Mesendoderm (in vitro differentiated cells): ENCODE measurements around the gene ZNF423.

Source experiments
- DNase-seq: peaks from one replicate; pipeline ENCODE4 v3.0.0; 2013
- H2AK5ac ChIP-seq: 2 replicates; pipeline ENCODE4 v1.6.1; 2013; ENCODE audit warnings: low read length, inconsistent platforms
- H2BK120ac ChIP-seq: 2 replicates; pipeline ENCODE4 v1.6.1; 2013; ENCODE audit warnings: low read depth, mild to moderate bottlenecking, low read length, moderate library complexity, mixed read lengths
- H2BK15ac ChIP-seq: replicated peaks from 2 replicates; pipeline ENCODE4 v1.6.1; 2013; ENCODE audit warnings: low read depth, mild to moderate bottlenecking, moderate library complexity
- H2BK5ac ChIP-seq: 2 replicates; pipeline ENCODE4 v1.6.1; 2013; ENCODE audit warnings: low read length, inconsistent platforms
- H3K18ac ChIP-seq: 2 replicates; pipeline ENCODE4 v1.6.1; 2013; ENCODE audit warnings: mild to moderate bottlenecking, low read length, mixed read lengths
- H3K23ac ChIP-seq: one replicate; pipeline ENCODE4 v1.6.1; 2013; ENCODE audit warnings: low read length
- H3K27ac ChIP-seq: 2 replicates; pipeline ENCODE4 v1.5.1; 2013; ENCODE audit warnings: low read depth, mild to moderate bottlenecking, inconsistent platforms, low read length, moderate library complexity
- H3K27me3 ChIP-seq: 2 replicates; pipeline ENCODE4 v1.6.1; 2013; ENCODE audit warnings: low read length, control low read depth, mild to moderate bottlenecking, inconsistent platforms; ENCODE audit not compliant: insufficient read depth, poor library complexity
- H3K36me3 ChIP-seq: 2 replicates; pipeline ENCODE4 v1.6.1; 2013; ENCODE audit warnings: low read length, inconsistent platforms; ENCODE audit not compliant: control insufficient read depth, insufficient read depth
- H3K4ac ChIP-seq: one replicate; pipeline ENCODE4 v1.6.1; 2013; ENCODE audit warnings: low read depth, mild to moderate bottlenecking, low read length, moderate library complexity
- H3K4me1 ChIP-seq: 2 replicates; pipeline ENCODE4 v1.6.1; 2013; ENCODE audit warnings: low read depth, low read length, inconsistent platforms; ENCODE audit not compliant: control insufficient read depth
- H3K4me2 ChIP-seq: 2 replicates; pipeline ENCODE4 v1.6.1; 2013; ENCODE audit warnings: low read length
- H3K4me3 ChIP-seq: 2 replicates; pipeline ENCODE4 v1.5.1; 2013; ENCODE audit warnings: mild to moderate bottlenecking, low read length
- H3K56ac ChIP-seq: one replicate; pipeline ENCODE4 v1.6.1; 2013; ENCODE audit warnings: low read length
- H3K79me1 ChIP-seq: 2 replicates; pipeline ENCODE4 v1.6.1; 2013; ENCODE audit warnings: low read length, inconsistent platforms
- H3K79me2 ChIP-seq: 2 replicates; pipeline ENCODE4 v1.6.1; 2013; ENCODE audit warnings: mild to moderate bottlenecking, low read length; ENCODE audit not compliant: control insufficient read depth, insufficient read depth
- H3K9ac ChIP-seq: 2 replicates; pipeline ENCODE4 v1.6.1; 2013; ENCODE audit warnings: low read length, inconsistent platforms
- H4K5ac ChIP-seq: one replicate; pipeline ENCODE4 v1.6.1; 2013; ENCODE audit warnings: low read length
- H4K8ac ChIP-seq: one replicate; pipeline ENCODE4 v1.6.1; 2013; ENCODE audit warnings: low read depth, mild to moderate bottlenecking, control low read depth, low read length, moderate library complexity
- WGBS: extraction: QIAGEN DNeasy Blood & Tissue Kit; methylation state at CpG from one replicate; pipeline ENCODE4 v1.1.7; 2013; ENCODE audit warnings: low lambda C conversion rate, missing lambda C conversion rate; ENCODE audit not compliant: insufficient coverage; ENCODE audit errors: extremely low coverage; 5-methylcytosine and 5-hydroxymethylcytosine counted together

Gene ZNF423

DNA sequence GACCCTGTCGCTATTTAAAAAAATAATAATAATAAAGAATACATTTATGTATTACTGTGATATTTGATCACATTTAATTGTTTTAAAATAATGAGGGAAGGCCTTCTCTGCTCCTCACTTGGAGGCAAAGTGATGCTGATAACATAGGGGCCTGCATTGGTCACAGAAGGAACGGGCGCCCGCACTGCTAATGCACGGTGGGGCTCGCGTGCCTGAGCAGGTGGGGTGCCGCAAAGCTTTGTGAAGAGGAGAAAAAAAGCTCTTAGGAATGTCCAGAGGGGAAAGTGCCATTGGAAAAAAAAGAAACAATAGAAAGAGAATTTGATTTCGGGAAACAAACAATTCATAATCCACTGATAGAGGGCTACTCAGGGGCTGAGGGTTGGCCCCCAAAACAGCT lies 143.8 kb downstream of the ZNF423 start:
- Histone ChIP-seq H3K18ac (no peak overlapping the region), H4K8ac (no peak overlapping the region), H3K4me1 (no peaks in the 10 kb centered on the region), H3K4me3 (no peak overlapping the region), H3K9ac (no peak overlapping the region), H3K79me2 (no peaks in the 10 kb centered on the region), H2AK5ac (no peak overlapping the region), H2BK15ac (no peak overlapping the region), H3K4ac (no peak overlapping the region), H3K27ac (no peak overlapping the region), H3K27me3 (no peaks in the 10 kb centered on the region), H3K23ac (no peak overlapping the region), H3K56ac (no peak overlapping the region), H3K36me3 (no peaks in the 10 kb centered on the region), H2BK120ac (no peak overlapping the region), H3K4me2 (no peak overlapping the region), H3K79me1 (no peaks in the 10 kb centered on the region), H2BK5ac (no peak overlapping the region), H4K5ac (no peak overlapping the region)
- DNase-seq: no peak
- no CpG with 5 or more reads among the region's 9 CpGs for WGBS

DNA sequence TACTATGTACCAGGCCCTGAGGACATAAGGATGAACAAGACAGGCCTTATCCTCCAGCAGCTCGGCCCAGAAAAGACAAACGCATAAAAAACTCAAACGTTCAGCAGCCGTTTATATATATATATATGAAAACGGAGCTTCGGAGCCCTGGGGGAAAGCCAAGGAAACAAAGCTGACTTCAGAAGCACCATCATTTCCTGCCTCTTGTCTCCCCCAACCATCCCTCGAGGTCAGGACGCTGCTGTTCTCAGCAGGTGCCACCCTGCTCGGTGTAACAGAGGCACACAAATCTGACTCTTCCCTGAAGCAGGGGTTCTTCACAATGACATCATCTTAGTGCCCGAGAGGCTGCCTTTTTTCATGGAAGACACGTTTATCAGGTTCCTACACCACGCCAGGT lies 146.9 kb downstream of the ZNF423 start:
- Histone ChIP-seq H3K9ac (no peak overlapping the region), H3K27me3 (no peaks in the 10 kb centered on the region), H3K23ac (no peak overlapping the region), H3K4me3 (no peak overlapping the region), H2BK120ac (no peak overlapping the region), H3K36me3 (no peaks in the 10 kb centered on the region), H3K27ac (no peak overlapping the region), H3K4me1 (no peaks in the 10 kb centered on the region), H3K79me2 (no peaks in the 10 kb centered on the region), H3K4me2 (no peak overlapping the region), H3K56ac (no peak overlapping the region), H3K18ac (no peak overlapping the region), H2BK15ac (no peak overlapping the region), H2AK5ac (no peak overlapping the region), H4K8ac (no peak overlapping the region), H3K79me1 (no peaks in the 10 kb centered on the region), H2BK5ac (no peak overlapping the region), H4K5ac (no peak overlapping the region), H3K4ac (no peak overlapping the region)
- no CpG with 5 or more reads among the region's 12 CpGs for WGBS
- no peak for DNase-seq

DNA sequence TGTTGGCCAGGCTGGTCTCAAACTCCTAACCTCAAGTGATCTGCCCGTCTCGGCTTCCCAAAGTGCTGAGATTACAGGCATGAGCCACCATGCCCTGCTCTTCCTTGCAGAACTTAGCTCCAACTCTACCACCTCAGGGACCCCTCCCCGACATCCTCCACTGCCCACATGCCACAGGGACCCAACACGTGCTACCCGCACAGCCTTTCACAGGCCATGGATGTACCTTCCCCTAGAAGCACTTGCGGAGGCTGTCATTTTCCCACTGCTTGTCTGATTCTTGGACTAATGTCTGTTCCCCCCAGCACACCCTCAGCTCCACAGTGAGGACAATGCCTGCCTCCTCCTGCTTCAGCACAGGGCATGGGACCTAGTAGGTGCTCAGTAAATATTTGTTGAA lies 147.4 kb downstream of the ZNF423 start:
- Histone ChIP-seq H3K79me1 (no peaks in the 10 kb centered on the region), H3K27ac (no peak overlapping the region), H2BK15ac (no peak overlapping the region), H2BK120ac (no peak overlapping the region), H3K56ac (no peak overlapping the region), H2AK5ac (no peak overlapping the region), H2BK5ac (no peak overlapping the region), H3K27me3 (no peaks in the 10 kb centered on the region), H3K18ac (no peak overlapping the region), H3K79me2 (no peaks in the 10 kb centered on the region), H3K9ac (no peak overlapping the region), H3K4me2 (no peak overlapping the region), H4K5ac (no peak overlapping the region), H3K4me1 (no peaks in the 10 kb centered on the region), H3K4ac (no peak overlapping the region), H3K36me3 (no peaks in the 10 kb centered on the region), H4K8ac (no peak overlapping the region), H3K4me3 (no peak overlapping the region), H3K23ac (no peak overlapping the region)
- WGBS: no CpG with 5 or more reads among the region's 6 CpGs
- DNase-seq: no peak

DNA sequence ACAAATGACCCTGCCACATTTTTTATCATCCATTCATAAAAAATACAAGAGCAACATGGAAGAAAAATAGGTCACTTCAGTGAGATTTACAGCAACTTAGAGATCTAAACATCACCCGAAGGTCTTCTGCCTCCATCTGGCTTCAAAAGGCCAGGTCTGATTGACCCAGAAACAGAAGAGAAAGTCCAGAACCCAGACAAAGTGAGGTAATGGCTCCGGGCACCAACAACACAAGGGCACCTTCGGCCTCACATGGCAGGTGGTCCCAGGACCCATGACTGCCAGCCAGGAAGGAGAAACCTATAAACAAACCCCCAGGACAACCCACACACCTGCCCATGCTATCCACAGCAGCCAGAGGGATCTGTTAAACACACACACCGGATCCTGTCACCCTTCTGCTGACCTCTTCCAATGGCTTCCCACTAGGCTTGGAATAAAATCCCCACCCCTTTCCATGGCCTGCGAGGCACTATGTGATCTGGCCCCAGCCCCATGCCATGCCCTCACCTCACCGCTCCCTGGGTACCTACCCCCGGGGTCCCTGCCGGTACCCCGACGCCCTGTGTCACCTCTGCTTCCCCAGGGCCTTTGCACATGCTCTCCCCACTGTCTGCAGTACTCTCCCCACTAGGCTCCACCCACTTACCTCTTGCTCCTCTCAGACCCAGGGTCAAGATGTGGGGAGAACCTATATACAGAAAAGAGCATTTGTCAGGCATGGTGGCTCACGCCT lies 149.1 kb downstream of the ZNF423 start:
- H3K18ac ChIP-seq: no peak overlapping the region
- no peak overlapping the region for H4K8ac ChIP-seq
- H2BK5ac ChIP-seq: no peak overlapping the region
- no peaks in the 10 kb centered on the region for H3K27me3 ChIP-seq
- H2AK5ac ChIP-seq: no peak overlapping the region
- H3K4ac ChIP-seq: no peak overlapping the region
- H4K5ac ChIP-seq: no peak overlapping the region
- H3K4me3 ChIP-seq: no peak overlapping the region
- no peak for DNase-seq
- H3K27ac ChIP-seq: no peak overlapping the region
- no peak overlapping the region for H2BK15ac ChIP-seq
- H3K9ac ChIP-seq: no peak overlapping the region
- no peaks in the 10 kb centered on the region for H3K79me1 ChIP-seq
- H3K4me1 ChIP-seq: no peaks in the 10 kb centered on the region
- no peaks in the 10 kb centered on the region for H3K79me2 ChIP-seq
- WGBS: no CpG with 5 or more reads among the region's 11 CpGs
- H3K56ac ChIP-seq: no peak overlapping the region
- no peak overlapping the region for H2BK120ac ChIP-seq
- H3K4me2 ChIP-seq: no peak overlapping the region
- H3K23ac ChIP-seq: no peak overlapping the region
- H3K36me3 ChIP-seq: no peaks in the 10 kb centered on the region

DNA sequence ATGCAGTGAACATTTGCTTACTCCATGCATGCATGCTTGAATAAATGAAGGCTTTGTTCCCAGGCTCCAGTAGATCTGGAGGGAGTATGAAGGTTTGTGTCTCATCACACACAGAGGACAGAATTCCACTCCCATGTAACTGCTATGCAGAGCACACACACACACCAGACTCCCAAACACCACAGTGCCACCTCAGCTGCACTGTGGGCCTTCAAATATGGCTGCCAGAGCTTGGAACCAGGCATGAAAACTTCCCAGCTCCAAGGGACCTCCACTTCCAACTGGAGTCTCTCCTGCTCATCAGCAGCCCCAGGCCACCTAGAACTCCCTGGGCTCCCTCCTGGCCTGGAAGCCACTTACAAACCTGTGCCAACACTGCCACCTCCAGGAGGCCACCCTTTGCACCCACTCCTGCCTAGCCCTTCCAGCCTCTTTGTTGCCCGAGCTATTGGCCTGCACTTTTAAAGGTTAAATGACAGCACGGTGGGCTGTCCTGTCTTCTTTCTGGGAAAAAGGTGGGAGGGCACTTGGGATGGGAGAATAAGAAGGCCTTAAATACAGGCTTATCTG lies 151.2 kb downstream of the ZNF423 start:
- Histone ChIP-seq H2BK15ac (no peak overlapping the region), H3K18ac (peak overlapping the region; percentile 33), H4K8ac (no peak overlapping the region), H3K79me1 (no peaks in the 10 kb centered on the region), H3K4me3 (no peak overlapping the region), H3K36me3 (no peaks in the 10 kb centered on the region), H3K79me2 (no peaks in the 10 kb centered on the region), H3K56ac (no peak overlapping the region), H3K27ac (no peak overlapping the region), H4K5ac (no peak overlapping the region), H3K4ac (no peak overlapping the region), H2AK5ac (no peak overlapping the region), H3K4me2 (no peak overlapping the region), H3K27me3 (no peaks in the 10 kb centered on the region), H3K9ac (no peak overlapping the region), H2BK120ac (no peak overlapping the region), H3K23ac (no peak overlapping the region), H2BK5ac (no peak overlapping the region), H3K4me1 (peaks cover 13% of the 10 kb centered on the region)
- WGBS: no CpG with 5 or more reads among the region's 2 CpGs
- DNase-seq: peak; percentile 66

DNA sequence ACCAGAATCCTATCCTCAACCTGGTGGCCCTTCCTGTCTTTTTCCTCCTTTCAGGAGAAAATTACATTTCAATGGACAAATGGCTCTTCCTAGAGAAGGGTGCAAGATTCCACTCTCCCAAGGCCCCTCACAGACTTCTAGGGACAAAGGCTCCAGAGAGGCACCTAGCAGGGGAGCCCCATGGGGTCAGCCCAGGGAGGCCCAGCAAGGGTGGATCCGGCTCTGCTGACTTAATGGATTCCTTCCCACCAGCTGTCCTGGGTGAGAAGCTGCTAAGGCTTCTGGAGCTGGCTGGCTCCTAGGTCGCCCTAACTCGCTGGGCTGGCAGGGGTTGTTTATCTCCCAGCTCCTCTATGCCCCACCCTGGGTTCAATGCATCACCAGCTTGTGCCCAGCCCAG lies 152.4 kb downstream of the ZNF423 start:
- WGBS: no CpG with 5 or more reads among the region's 3 CpGs
- no peak for DNase-seq
- H3K27ac ChIP-seq: peak overlapping the region; percentile 2

More for the DNA sequence above, 152.4 kb downstream of the ZNF423 start:
- H3K4ac ChIP-seq: no peak overlapping the region
- H3K56ac ChIP-seq: peak overlapping the region; percentile 51
- no peak overlapping the region for H2BK15ac ChIP-seq
- H3K18ac ChIP-seq: peak overlapping the region; percentile 33
- H3K79me1 ChIP-seq: no peaks in the 10 kb centered on the region
- no peak overlapping the region for H3K9ac ChIP-seq
- no peak overlapping the region for H4K5ac ChIP-seq
- H3K4me2 ChIP-seq: no peak overlapping the region
- H3K79me2 ChIP-seq: no peaks in the 10 kb centered on the region
- no peak overlapping the region for H4K8ac ChIP-seq
- H2BK120ac ChIP-seq: no peak overlapping the region
- H2AK5ac ChIP-seq: no peak overlapping the region
- no peaks in the 10 kb centered on the region for H3K36me3 ChIP-seq
- no peak overlapping the region for H2BK5ac ChIP-seq
- H3K4me1 ChIP-seq: peaks cover 15% of the 10 kb centered on the region
- no peak overlapping the region for H3K4me3 ChIP-seq
- no peaks in the 10 kb centered on the region for H3K27me3 ChIP-seq
- no peak overlapping the region for H3K23ac ChIP-seq
